ENCODE measurements around the gene TPPP2.

TPPP2 gene

GRCh38 chr14:21016413-21017190 is 13.4 kb upstream of the TPPP2 start:
- no peak for DNase-seq (ENCODE audit: low read depth in 3 of 3)

- no peak for DNase-seq (ENCODE audit: low read depth in 3 of 3)
Observed at GRCh38 chr14:21017528-21018245, 12.3 kb upstream of the TPPP2 start.

GRCh38 chr14:21018286-21018685 is 11.7 kb upstream of the TPPP2 start:
- no peak for DNase-seq (ENCODE audit: low read depth in 3 of 3)

GRCh38 chr14:21018781-21019180 is 11.2 kb upstream of the TPPP2 start:
- no peak for DNase-seq (ENCODE audit: low read depth in 3 of 3)

- DNase-seq (ENCODE audit: low read depth in 3 of 3), result no peak
Observed at GRCh38 chr14:21019366-21019765, 10.7 kb upstream of the TPPP2 start.

GRCh38 chr14:21020977-21021545 is 9.0 kb upstream of the TPPP2 start:
- no peak for DNase-seq (ENCODE audit: low read depth in 3 of 3)

- DNase-seq (ENCODE audit: low read depth in 3 of 3), result no peak
Observed at GRCh38 chr14:21022686-21023085, 7.3 kb upstream of the TPPP2 start.

- DNase-seq (ENCODE audit: low read depth in 3 of 3), result no peak
Observed at GRCh38 chr14:21023174-21023573, 6.8 kb upstream of the TPPP2 start.

GRCh38 chr14:21023817-21024584 is 6.0 kb upstream of the TPPP2 start:
- no peak for DNase-seq (ENCODE audit: low read depth in 3 of 3)

GRCh38 chr14:21024585-21025370 is 5.2 kb upstream of the TPPP2 start, which contains the start of gene NDRG2:
NDRG2 (minus strand) TSS chr14:21025061; CDS start chr14:21023315, 1,746 bp downstream.
- peak; percentile 54 to 61 (median 54) for DNase-seq (ENCODE audit: low read depth in 3 of 3)

GRCh38 chr14:21025371-21026273 is 4.4 kb upstream of the TPPP2 start:
- no peak for DNase-seq (ENCODE audit: low read depth in 3 of 3)

- DNase-seq (ENCODE audit: low read depth in 3 of 3), result no peak
Observed at GRCh38 chr14:21026274-21026987, 3.6 kb upstream of the TPPP2 start.

GRCh38 chr14:21026988-21027315 is 3.1 kb upstream of the TPPP2 start:
- no peak for DNase-seq (ENCODE audit: low read depth in 3 of 3)

- DNase-seq (ENCODE audit: low read depth in 3 of 3), result no peak
Observed at GRCh38 chr14:21030531-21030930, 514 bp downstream of the TPPP2 start.

GRCh38 chr14:21032326-21033132 is 2.5 kb downstream of the TPPP2 start:
- DNase-seq (ENCODE audit: low read depth in 3 of 3), result no peak

GRCh38 chr14:21033133-21033698 is 3.2 kb downstream of the TPPP2 start:
- no peak for DNase-seq (ENCODE audit: low read depth in 3 of 3)

GRCh38 chr14:21034707-21035106 is 4.7 kb downstream of the TPPP2 start, which contains the start of gene RNASE13:
RNASE13 (minus strand) TSS chr14:21034807; CDS start chr14:21034288, 519 bp downstream.
- no peak for DNase-seq (ENCODE audit: low read depth in 3 of 3)

- no peak for DNase-seq (ENCODE audit: low read depth in 3 of 3)
Observed at GRCh38 chr14:21036751-21037150, 6.7 kb downstream of the TPPP2 start.
